ENCODE results near the gene NOL4L. TPM values are rescaled to one million over a fixed set of nuclear protein-coding genes. Genes with fewer than 3 reads are reported as not detected.
A peak's percentile ranks its signal among the peaks of the same experiment; 100 is the strongest.

Gene NOL4L
- total and polyA plus RNA-seq, 11 donors, result 2.6 to 15.0 (median 6.7) TPM

DNA sequence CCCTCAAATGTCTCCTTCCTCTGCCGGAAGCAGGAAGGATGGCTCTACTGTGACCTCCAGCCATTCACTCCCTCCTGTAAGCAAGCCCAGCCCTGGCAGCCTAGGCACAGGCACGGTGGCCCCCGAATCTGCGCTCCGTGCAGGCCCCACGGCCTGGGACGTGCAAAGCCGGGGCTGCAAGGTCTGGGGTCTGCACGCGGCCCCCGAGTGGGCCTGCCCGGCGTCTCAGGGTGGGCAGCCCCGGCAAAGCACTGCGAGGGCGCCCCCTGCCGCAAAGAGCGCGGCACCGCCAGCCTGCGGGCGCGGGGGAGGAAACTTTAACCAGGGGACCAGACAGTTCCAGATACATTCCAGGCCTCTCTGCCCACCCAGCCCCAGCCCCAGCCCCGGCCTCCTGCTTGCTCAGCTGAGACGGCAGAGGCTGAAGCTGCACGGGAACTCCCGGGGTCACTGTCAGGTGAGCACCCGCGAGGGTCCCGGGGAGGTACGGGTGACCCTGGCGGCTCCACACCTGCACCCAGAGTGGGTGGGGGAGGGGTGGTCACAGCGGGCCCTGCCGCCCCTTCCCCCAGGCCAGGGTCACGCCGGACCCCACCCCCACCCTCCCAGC lies 128.2 kb downstream of the NOL4L start:
- peak in 2 of 5 donors; percentile 55 to 69 for DNase-seq

DNA sequence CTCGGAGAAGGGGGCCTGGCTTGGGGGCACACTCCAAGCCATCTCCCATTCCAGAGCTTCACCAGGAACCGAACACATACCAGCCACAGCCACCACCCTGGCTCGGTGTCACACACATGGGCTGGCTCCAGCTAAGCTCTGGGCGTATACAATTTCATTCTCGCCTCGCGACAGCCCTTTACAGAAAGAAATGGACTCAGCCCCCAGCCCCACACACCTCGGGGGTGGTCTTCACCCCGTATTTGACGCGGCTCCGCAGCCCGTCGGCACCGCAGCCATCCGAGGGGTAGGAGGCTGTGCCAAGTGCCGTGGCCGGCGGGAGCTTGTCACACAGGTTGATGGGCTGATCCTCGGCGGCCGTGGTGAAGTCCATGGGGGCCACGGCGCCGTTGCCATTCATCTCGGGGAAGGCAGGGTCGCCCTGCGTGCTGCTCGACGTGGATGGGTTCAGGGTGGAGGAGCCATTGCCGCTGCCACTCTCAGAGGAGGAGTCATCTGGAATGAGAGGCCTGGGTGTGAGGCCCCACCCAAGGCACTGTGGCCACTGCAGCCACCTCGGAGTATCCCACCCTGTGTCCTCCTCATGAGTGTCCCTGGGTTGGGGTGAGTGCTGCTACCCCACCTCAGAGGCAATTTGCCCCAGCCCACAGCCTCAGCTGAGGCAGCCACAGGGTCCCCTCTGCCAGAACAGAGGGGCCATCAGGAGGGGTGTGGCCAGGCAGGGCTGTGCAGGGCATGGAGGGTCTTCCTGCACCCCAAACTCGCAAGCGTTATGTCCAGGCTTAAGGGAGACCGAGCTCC lies 129.0 kb downstream of the NOL4L start:
- DNase-seq, result peak in 2 of 5 donors; percentile 20 to 45
- Histone ChIP-seq H3K9me3 (no peaks in the 10 kb centered on the region), H3K27ac (peak overlapping the region in 1 of 12 donors; percentile 64), H3K4me1 (peaks cover 0 to 30% (median 16%) of the 10 kb centered on the region in 12 donors), H3K4me3 (peak overlapping the region in 1 of 12 donors; percentile 63), H3K36me3 (peaks cover 0 to 45% (median 25%) of the 10 kb centered on the region in 9 donors), H3K27me3 (no peaks in the 10 kb centered on the region)
- TF ChIP-seq, protein P1, sequence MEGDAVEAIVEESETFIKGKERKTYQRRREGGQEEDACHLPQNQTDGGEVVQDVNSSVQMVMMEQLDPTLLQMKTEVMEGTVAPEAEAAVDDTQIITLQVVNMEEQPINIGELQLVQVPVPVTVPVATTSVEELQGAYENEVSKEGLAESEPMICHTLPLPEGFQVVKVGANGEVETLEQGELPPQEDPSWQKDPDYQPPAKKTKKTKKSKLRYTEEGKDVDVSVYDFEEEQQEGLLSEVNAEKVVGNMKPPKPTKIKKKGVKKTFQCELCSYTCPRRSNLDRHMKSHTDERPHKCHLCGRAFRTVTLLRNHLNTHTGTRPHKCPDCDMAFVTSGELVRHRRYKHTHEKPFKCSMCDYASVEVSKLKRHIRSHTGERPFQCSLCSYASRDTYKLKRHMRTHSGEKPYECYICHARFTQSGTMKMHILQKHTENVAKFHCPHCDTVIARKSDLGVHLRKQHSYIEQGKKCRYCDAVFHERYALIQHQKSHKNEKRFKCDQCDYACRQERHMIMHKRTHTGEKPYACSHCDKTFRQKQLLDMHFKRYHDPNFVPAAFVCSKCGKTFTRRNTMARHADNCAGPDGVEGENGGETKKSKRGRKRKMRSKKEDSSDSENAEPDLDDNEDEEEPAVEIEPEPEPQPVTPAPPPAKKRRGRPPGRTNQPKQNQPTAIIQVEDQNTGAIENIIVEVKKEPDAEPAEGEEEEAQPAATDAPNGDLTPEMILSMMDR (IDR thresholded peaks at IDR 0.05), result no peak
- no peak for TF ChIP-seq POLR2A (IDR thresholded peaks at IDR 0.05)
- ATAC-seq, result no peak
- intact Hi-C loops (cut with DNase I), result loop anchor here in 5 of 10 donors (2.0 to 10.0 kb wide), 4 partner anchors 117 to 621 kb away; no protein-coding TSS in a partner anchor
- WGBS, 4 donors, result 85 to 91% (median 88%) methylated on average over 25 to 35 of the region's 35 CpGs

More for the DNA sequence above, 128.2 kb downstream of the NOL4L start:
- Histone ChIP-seq H3K27ac (peak overlapping the region in 4 of 12 donors; percentile 24 to 64 (median 42)), H3K27me3 (no peaks in the 10 kb centered on the region), H3K36me3 (peaks cover 0 to 37% (median 17%) of the 10 kb centered on the region in 9 donors), H3K9me3 (no peaks in the 10 kb centered on the region), H3K4me3 (peak overlapping the region; percentile 19 to 72 (median 55)), H3K4me1 (peaks cover 0 to 22% (median 16%) of the 10 kb centered on the region in 12 donors)
- no peak for TF ChIP-seq POLR2A (IDR thresholded peaks at IDR 0.05)
- TF ChIP-seq, protein P1 (IDR thresholded peaks at IDR 0.05), result peak; percentile 65 to 88 (median 82)
- intact Hi-C loops (cut with DNase I), result loop anchor here in 5 of 10 donors (2.0 to 10.0 kb wide), 4 partner anchors 118 to 622 kb away; no protein-coding TSS in a partner anchor
- ATAC-seq, result peak; percentile 45 to 74 (median 56)
- 6 to 11% (median 9%) methylated on average over 7 to 36 of the region's 36 CpGs for WGBS, 4 donors

DNA sequence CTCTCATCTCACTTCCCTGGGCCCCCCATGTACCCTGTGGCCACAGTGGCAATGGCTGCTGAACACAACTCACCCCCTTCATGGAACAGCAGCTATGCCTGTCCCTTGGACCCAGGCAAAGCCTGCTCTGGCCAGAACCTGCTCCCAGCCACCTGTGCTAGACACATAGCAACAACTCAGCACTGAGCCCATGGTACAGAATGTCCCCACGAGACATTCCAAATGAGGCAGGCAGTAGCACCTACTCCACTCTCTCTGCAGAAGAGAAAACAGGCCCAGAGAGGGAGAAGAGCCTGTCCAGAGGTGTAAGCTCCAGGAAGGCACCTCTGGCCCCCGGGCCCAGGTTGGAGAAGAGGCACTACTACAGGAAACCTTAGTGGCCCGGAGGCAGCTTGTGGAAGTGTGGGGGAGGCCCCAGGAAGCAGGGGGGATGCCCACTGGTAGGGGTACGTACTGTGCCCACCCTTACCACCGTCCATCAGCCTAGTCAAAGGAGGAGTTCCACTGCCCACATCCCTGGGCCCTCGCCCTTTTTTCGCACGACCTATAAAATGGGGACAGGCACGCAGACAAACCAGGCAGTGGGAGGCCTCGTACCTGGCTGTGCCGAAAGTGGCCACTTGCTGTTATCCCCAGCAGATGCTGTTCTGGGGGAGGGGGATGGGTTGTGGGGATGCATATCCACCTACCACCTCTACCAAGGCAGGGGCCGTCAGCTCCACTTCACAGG lies 129.8 kb downstream of the NOL4L start:
- Histone ChIP-seq H3K4me3 (no peak overlapping the region), H3K4me1 (peaks cover 0 to 37% (median 22%) of the 10 kb centered on the region in 12 donors), H3K27ac (no peak overlapping the region), H3K36me3 (peaks cover 0 to 52% (median 25%) of the 10 kb centered on the region in 9 donors), H3K9me3 (no peaks in the 10 kb centered on the region), H3K27me3 (no peaks in the 10 kb centered on the region)
- no peak for TF ChIP-seq POLR2A (IDR thresholded peaks at IDR 0.05)
- TF ChIP-seq, protein P1 (IDR thresholded peaks at IDR 0.05), result no peak
- intact Hi-C loops (cut with DNase I), result loop anchor here in 4 of 10 donors (5.0 to 10.0 kb wide), 3 partner anchors 118 to 621 kb away; no protein-coding TSS in a partner anchor
- DNase-seq (peak in 2 of 5 donors; percentile 24 to 43), ATAC-seq (no peak)
- 82 to 89% (median 86%) methylated on average over 12 of the region's 12 CpGs for WGBS, 4 donors
